Activated CD4-positive, alpha-beta memory T cell treated with anti-CD3 and anti-CD28 coated beads, Interleukin-2, amount 10 ng/mL, durations not matched to agents 7 days and 5 days (primary cell): ENCODE measurements around the gene KCNK16. TPM values are rescaled to one million over a fixed set of nuclear protein-coding genes. Genes with fewer than 3 reads are reported as not detected.

Experiments
- CTCF ChIA-PET: fragments of 350-600 bp; sonication (Branson Sonifier 250); formaldehyde crosslinking; loops from one replicate; lab custom pipeline; 2021; ENCODE audit warnings: antibody characterized with exemption, inconsistent platforms; lab: Charles Lee
- POLR2A ChIA-PET: fragments of 350-600 bp; sonication (Branson Sonifier 250); formaldehyde crosslinking; loops from one replicate; lab custom pipeline; 2021; ENCODE audit warnings: antibody characterized with exemption; lab: Charles Lee
- DNase-seq: peaks from one replicate; pipeline ENCODE4 v3.0.0-alpha.2; 2020
- H3K27ac Mint-ChIP-seq: one replicate; pipeline ENCODE4 v1.8.0; 2021; ENCODE audit warnings: mild to moderate bottlenecking, mixed read lengths
- H3K27me3 Mint-ChIP-seq: one replicate; pipeline ENCODE4 v1.8.0; 2021; ENCODE audit warnings: mixed read lengths
- H3K36me3 Mint-ChIP-seq: one replicate; pipeline ENCODE4 v1.8.0; 2021; ENCODE audit warnings: low read depth, mixed read lengths
- H3K4me1 Mint-ChIP-seq: one replicate; pipeline ENCODE4 v1.8.0; 2021; ENCODE audit warnings: mixed read lengths
- H3K4me3 Mint-ChIP-seq: one replicate; pipeline ENCODE4 v1.8.0; 2021; ENCODE audit warnings: mild to moderate bottlenecking, mixed read lengths
- H3K9me3 Mint-ChIP-seq: one replicate; pipeline ENCODE4 v1.8.0; 2021; ENCODE audit warnings: mixed read lengths
- total RNA-seq, 2 experiments: library from RNA; stranded (reverse); gene quantifications; one replicate each; pipeline ENCODE4 v1.2.3, GENCODE V29; 2021

KCNK16 gene
- not detected for total RNA-seq

DNA sequence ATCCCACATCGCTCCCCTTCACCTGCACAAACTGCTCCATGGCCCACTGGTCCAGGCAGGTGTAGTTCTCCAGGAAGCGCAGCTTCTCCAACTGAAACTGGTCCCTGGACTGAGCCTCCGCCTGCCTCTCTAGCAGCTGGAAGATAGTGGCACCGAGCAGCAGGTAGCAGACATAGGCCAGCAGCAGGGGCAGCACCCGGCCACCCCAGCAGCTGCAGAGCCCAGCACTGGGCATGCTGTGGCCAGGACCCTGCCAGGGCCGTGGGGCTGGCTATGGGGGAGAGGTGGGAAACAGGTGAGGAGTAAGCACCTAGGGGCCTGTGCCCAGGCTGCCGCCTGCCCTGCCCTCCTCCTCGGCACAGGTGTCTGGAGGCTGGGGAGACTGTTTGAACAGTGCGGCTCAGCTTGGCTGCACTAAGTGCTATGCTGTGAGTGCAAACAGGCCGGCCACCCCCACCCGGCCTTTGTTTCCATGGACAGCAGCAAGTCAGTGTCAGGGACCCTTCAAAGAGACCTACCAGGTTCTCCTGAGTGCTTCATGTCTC is at the start of gene KCNK16:
TSS of gene KCNK16 (minus strand) at position 397 of the 545 bp plus-strand sequence. CDS start at position 235, 162 bp downstream.
- H3K27me3 Mint-ChIP-seq: peaks cover 17% of the 10 kb centered on the region
- POLR2A ChIA-PET: no interaction called here
- no peaks in the 10 kb centered on the region for H3K36me3 Mint-ChIP-seq
- CTCF ChIA-PET: no interaction called here
- no peak within 1 kb of the TSS for H3K27ac Mint-ChIP-seq
- no peaks in the 10 kb centered on the region for H3K9me3 Mint-ChIP-seq
- H3K4me1 Mint-ChIP-seq: no peaks in the 10 kb centered on the region
- no peak within 1 kb of the TSS for H3K4me3 Mint-ChIP-seq
- no peak for DNase-seq

DNA sequence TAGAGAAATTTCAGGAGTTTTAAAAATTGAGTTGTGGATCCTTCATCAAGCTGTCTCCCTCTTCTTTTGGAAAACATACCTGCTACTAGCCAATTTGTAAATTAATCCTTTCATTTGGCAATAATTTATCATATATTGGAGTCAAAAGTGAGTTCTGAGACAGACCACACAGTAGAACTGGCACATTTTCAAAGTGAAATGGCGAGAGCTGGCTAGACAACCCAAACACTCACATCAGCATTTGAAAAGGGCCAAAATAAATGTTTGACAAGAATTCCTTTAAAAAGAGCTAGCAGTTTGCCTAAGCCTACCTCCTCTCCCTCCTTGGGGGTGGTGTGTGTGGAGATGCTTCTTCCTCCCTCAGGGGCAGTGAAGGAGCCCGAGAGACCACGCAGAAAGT is 47.9 kb upstream of the KCNK16 start:
- Mint-ChIP-seq H3K36me3 (no peaks in the 10 kb centered on the region), H3K4me3 (no peak overlapping the region), H3K27me3 (peaks cover 5% of the 10 kb centered on the region), H3K27ac (no peak overlapping the region), H3K4me1 (no peaks in the 10 kb centered on the region), H3K9me3 (no peaks in the 10 kb centered on the region)
- no peak for DNase-seq
- ChIA-PET POLR2A (no interaction called here), CTCF (no interaction called here)

DNA sequence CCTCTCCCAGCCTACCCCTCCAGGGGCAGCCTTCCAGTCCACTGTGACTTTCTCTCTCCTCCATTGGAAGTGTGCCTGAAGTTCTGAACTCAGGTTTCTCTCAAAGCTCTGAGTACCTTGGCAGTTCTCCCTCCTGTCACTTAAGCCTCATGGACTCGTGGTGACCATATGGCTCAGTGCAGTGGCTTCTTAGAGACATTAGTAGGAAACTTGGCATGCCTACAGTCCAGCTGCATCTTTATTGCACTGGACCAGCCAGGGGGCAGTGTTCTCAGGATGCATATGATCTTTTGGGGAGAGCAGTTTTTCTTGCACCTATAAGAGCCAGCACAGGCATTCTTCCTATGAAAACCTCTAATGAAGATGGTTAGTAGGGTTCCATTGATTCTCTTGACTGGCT is 47.5 kb upstream of the KCNK16 start:
- H3K4me1 Mint-ChIP-seq: no peaks in the 10 kb centered on the region
- no peak overlapping the region for H3K4me3 Mint-ChIP-seq
- no peak for DNase-seq
- peaks cover 4% of the 10 kb centered on the region for H3K27me3 Mint-ChIP-seq
- H3K9me3 Mint-ChIP-seq: no peaks in the 10 kb centered on the region
- H3K36me3 Mint-ChIP-seq: no peaks in the 10 kb centered on the region
- ChIA-PET CTCF (no interaction called here), POLR2A (no interaction called here)
- no peak overlapping the region for H3K27ac Mint-ChIP-seq

DNA sequence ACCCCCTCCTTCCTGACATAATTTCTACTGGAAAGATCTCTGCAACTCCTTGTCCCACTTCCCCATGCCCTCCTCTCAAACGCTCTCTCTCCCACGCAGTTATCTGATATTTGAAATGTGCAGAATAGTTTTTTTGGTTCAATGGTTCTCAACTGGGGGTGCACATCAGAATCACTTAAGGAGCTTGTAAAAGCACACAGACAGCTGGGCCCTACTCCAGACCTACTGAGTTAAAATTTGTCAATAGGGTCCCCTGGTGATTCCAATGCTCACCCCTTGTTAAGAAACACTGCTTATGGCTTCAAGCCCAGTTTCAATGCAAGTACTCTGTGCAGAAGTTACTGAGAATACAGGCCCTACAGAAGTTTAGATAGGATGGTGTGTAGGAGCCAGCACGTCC is 45.2 kb upstream of the KCNK16 start:
- ChIA-PET POLR2A (no interaction called here), CTCF (no interaction called here)
- no peaks in the 10 kb centered on the region for H3K9me3 Mint-ChIP-seq
- no peak for DNase-seq
- no peaks in the 10 kb centered on the region for H3K36me3 Mint-ChIP-seq
- no peaks in the 10 kb centered on the region for H3K4me1 Mint-ChIP-seq
- no peak overlapping the region for H3K4me3 Mint-ChIP-seq
- no peaks in the 10 kb centered on the region for H3K27me3 Mint-ChIP-seq
- no peak overlapping the region for H3K27ac Mint-ChIP-seq

DNA sequence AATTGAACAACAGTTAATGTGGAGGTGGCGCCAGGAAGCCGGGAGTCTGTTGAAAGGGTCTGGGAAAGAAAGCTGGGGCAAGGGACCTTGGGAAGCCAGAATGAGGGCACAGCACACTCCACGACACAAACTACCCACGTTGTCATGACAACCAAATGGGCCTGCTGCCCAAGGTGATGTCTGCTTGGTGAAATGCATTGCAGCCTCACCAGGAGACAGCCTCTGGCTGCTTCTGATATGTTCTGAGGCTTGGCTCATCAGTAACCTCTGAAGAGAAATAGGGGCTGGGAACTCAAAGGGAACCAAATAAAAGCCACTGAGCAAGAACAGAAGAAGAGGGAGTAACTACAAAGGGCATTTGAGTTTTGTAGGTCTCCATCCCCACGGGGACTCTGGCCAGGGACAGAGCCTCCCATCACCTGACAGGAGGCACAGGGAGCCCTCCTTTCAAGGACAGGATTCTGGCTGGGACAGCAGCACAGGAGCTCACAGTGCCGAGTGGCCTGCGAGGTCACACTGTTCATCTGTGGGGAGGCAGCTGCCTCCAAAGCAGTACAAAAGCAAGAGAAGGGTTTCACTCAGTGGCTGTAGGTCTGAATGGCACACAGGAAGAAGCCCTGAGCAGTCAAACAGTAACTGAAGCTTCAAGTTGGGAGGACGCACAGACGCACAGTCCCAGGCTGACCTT is 44.6 kb upstream of the KCNK16 start:
- CTCF ChIA-PET: no interaction called here

DNA sequence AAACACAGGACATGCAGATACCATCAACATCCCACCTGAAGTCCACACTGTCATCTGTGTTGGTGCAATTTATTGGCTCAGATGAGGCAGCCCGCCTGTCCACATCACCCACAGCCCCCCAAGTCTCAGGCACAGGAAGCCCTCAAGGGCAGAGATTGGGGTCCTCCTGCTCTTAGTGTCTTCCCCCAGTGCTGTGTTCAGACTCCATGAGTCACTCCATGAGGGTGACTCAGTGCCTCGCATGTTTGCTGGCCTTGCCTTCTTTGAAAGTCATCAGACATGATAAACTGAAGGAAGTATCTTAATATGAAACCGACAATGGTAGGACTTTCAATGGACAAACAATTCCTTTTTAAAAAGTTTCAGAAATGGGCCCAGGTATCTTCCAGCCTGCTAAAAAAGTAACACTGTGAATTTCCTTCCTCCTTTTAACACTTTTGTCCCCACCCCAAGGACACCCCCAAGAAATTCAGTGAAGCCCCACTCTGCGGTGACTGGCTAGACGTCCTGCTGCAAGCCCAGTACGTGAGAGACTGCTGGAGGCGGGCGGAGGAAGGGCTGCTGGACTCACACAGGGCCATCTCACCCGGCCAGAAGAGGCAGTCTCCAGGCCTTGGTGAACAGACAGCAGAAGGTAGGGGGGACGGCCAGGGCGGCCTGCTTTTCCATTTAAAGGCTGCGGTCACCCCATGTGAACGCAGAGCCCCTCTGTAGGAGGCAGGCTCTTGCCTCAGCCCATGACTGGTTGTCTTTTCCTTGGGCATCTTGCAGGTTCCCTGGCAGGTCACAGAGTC is 43.0 kb upstream of the KCNK16 start:
- Mint-ChIP-seq H3K27me3 (no peaks in the 10 kb centered on the region), H3K4me3 (no peak overlapping the region), H3K36me3 (no peaks in the 10 kb centered on the region), H3K9me3 (no peaks in the 10 kb centered on the region), H3K27ac (no peak overlapping the region), H3K4me1 (no peaks in the 10 kb centered on the region)
- DNase-seq: no peak
- CTCF ChIA-PET: no interaction called here
- POLR2A ChIA-PET: no interaction called here

More for the DNA sequence above, 44.6 kb upstream of the KCNK16 start:
- Mint-ChIP-seq H3K4me1 (no peaks in the 10 kb centered on the region), H3K27ac (no peak overlapping the region), H3K36me3 (no peaks in the 10 kb centered on the region), H3K4me3 (no peak overlapping the region), H3K9me3 (no peaks in the 10 kb centered on the region), H3K27me3 (no peaks in the 10 kb centered on the region)
- DNase-seq: no peak
- POLR2A ChIA-PET: no interaction called here

DNA sequence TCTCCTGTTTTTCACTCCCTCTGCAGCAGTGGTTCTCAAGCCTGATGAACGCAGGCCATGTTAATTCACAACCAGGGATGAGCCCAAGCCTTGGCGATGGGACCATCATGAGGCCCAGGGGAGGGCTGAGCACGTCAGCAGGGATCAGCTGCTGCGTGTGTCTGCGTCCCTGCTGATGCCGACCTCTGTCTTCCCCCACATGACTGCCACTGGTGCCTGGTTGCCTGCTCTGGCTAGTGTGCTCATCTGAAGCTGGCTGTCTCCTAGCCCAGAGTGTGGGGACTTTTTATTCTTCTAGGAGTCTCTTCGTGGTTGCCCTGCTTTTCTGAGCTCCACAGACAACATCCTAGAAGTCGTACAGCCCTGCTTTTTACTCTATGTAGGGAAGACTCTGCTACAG is 40.8 kb upstream of the KCNK16 start:
- Mint-ChIP-seq H3K27ac (no peak overlapping the region), H3K9me3 (no peaks in the 10 kb centered on the region), H3K4me1 (no peaks in the 10 kb centered on the region), H3K36me3 (no peaks in the 10 kb centered on the region), H3K4me3 (no peak overlapping the region), H3K27me3 (no peaks in the 10 kb centered on the region)
- no peak for DNase-seq
- CTCF ChIA-PET: interaction anchor here (0.9 to 1.1 kb wide), 2 partner anchors 12 to 503 kb away, joined by 3 read pairs; no protein-coding TSS in a partner anchor
- POLR2A ChIA-PET: no interaction called here

DNA sequence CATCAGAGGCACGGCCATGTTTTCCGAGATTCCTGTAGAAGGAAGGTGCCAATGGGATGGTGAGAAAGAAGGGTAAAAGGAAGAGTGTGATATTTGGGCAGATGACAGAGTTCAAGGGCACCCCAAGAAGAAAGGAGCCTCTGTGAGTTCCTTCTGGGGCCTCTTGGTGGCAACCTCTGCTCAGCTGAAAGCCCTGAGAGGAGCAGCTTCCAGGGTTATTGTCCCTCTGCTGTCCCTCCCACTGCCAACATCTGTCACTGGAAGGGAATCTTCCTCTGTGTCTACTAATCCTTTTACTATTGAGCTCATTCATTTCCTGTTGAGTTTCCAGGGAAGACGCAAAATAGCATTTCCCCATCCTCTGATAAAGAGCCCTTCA is 40.0 kb upstream of the KCNK16 start:
- Mint-ChIP-seq H3K4me3 (no peak overlapping the region), H3K27ac (no peak overlapping the region), H3K4me1 (no peaks in the 10 kb centered on the region), H3K27me3 (no peaks in the 10 kb centered on the region), H3K36me3 (no peaks in the 10 kb centered on the region), H3K9me3 (no peaks in the 10 kb centered on the region)
- ChIA-PET POLR2A (no interaction called here), CTCF (interaction anchor here (0.9 to 1.1 kb wide), 2 partner anchors 13 to 503 kb away, joined by 3 read pairs; no protein-coding TSS in a partner anchor)
- no peak for DNase-seq

DNA sequence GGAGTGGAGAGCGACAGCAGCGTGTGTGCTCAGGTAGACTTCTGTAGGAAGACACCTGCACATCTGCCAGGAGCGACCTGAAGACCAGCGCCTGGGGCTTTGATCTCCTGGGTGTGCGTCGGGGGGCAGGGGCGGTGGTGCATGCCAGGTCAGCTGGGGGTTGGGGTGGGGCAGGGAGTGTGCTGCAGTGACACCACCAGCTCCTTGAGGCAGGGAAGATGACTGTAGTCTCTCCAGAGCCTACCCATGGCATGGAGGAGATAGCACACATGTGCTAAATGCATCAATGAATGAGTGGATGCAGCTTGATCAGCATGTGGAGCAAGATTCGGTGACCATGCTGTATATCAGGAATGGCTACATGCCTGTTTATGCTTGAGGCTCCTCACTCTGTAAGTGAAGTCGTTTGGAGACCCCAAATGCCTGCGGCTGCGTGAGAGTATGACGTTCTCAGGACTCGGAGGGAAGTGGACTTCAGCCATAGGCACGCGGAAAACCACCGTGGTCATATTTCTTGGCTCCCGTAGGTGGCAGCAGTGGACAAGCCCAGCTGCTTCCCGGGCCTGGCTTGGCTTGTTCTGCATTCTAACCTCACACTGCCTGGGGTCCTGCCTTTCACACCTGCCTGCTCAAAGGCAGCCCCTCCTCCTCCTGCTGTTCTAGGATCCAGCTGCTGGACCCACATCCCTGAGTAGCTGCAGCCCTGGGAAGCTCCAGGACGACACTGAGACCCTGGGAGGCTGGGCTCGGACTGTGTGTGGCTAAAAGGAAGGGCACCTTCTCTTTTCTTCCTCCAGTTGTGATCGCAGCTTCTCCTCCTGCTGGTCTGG is 39.4 kb upstream of the KCNK16 start:
- Mint-ChIP-seq H3K9me3 (no peaks in the 10 kb centered on the region), H3K27ac (no peak overlapping the region), H3K27me3 (no peaks in the 10 kb centered on the region), H3K36me3 (no peaks in the 10 kb centered on the region), H3K4me1 (no peaks in the 10 kb centered on the region), H3K4me3 (no peak overlapping the region)
- CTCF ChIA-PET: interaction anchor here (1.1 kb wide), 1 partner anchor 504 kb away, joined by 3 read pairs; no protein-coding TSS in a partner anchor
- peak; percentile 43 for DNase-seq
- POLR2A ChIA-PET: no interaction called here

DNA sequence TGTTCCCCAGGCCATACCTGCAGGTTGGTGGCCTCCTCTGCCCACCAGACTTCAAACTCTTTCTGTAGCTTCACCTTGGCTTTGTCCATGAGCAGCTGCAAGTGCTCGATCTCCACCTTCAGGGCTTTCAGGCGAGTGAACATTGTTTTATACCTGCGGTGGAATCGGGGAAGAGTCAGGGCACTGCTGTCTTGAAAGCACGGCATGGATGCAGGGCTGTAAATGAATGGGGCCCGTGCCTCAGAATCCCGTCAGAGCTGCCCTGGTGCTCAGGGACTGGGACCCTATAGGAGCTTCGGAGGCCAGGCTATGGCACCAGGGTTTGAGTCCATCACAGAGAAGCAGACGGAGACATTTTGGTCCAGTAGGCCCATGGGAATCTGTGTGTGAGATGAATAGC is 37.9 kb upstream of the KCNK16 start:
- Mint-ChIP-seq H3K9me3 (no peaks in the 10 kb centered on the region), H3K27ac (no peak overlapping the region), H3K4me3 (no peak overlapping the region), H3K4me1 (no peaks in the 10 kb centered on the region), H3K27me3 (no peaks in the 10 kb centered on the region), H3K36me3 (no peaks in the 10 kb centered on the region)
- no peak for DNase-seq
- CTCF ChIA-PET: no interaction called here
- POLR2A ChIA-PET: no interaction called here

DNA sequence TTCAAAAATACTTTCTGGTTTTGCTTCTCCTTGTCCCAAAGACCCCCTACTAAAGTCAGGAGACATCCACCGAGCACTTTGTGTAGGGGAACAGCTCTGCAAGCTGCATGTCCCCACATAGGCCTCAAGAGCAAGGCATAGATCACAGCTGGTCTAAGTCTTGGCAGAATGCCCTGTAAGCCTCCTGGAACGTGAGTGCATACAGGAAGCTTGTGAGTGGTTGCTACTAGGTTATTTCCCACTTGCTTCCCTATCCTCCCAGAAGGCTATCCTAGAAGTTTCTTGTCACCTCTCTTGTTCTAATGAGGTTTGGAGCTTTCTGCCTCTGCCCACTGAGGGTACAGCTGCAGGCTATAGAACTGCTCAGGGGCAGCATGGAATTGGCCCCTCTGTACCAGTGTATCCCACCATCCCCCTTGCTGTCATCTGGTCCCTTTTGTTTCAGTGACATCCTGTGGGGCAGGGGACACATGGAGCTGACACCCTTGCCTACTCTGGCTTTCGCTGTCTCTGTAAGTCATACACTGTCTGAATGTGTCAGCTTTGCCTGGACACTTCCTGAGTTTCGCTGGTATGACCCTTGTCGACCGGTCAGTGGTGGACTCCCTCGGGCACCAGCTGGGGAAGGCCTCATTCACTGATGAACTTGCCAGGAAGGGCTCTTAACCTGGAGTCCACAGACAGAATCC is 35.6 kb upstream of the KCNK16 start:
- POLR2A ChIA-PET: no interaction called here
- Mint-ChIP-seq H3K4me3 (no peak overlapping the region), H3K9me3 (no peaks in the 10 kb centered on the region), H3K27ac (no peak overlapping the region), H3K36me3 (no peaks in the 10 kb centered on the region), H3K4me1 (no peaks in the 10 kb centered on the region), H3K27me3 (no peaks in the 10 kb centered on the region)
- DNase-seq: no peak
- CTCF ChIA-PET: no interaction called here

DNA sequence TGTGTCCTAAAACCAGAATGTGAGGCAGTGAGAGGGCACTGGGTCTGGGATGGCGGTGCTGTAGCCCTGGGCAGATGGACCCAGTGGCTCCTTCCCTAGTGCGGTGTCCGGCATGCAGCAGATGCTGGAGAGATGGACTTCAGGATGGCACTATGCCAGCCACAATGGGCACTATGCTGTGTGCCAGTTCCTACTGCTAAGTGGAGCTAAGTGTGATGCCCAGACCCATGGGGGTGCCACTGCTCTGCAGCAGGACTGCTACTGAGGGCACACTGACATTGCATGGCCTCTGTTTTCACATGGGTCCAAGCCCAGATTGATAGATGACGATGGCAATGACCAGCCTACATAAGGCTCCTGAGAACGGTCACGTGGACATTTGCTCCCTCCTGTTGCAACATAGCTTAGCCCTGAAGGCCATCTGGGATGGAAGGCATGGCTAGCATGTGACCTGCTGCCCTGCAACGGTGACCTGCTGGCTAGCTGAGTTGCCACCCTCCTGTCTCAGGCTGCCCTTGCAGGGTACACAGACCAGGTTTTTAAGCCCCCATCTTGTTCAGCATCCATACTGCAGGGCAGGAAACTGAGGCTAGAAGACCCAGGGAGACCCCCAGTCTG is 31.3 kb upstream of the KCNK16 start:
- DNase-seq: no peak
- ChIA-PET CTCF (no interaction called here), POLR2A (no interaction called here)
- Mint-ChIP-seq H3K4me3 (no peak overlapping the region), H3K36me3 (no peaks in the 10 kb centered on the region), H3K9me3 (no peaks in the 10 kb centered on the region), H3K4me1 (no peaks in the 10 kb centered on the region), H3K27ac (no peak overlapping the region), H3K27me3 (no peaks in the 10 kb centered on the region)
